Duodenal mucosa (tissue), 2 donors: Measurements from ENCODE around the gene IGFBP4.
A peak's percentile ranks its signal among the peaks of the same experiment; 100 is the strongest.

Experiments used
- H3K27ac ChIP-seq: one replicate; pipeline ENCODE4 v1.7.0; 2013; ENCODE audit warnings: low read depth, low read length
- H3K27me3 ChIP-seq, 2 donors: one replicate each; pipeline ENCODE4 v1.7.0; 2013; ENCODE audit warnings: low read length in 2 of 2, control low read depth in 1 of 2; ENCODE audit not compliant: insufficient read depth in 2 of 2, control insufficient read depth in 1 of 2
- H3K36me3 ChIP-seq, 2 donors: one replicate each; pipeline ENCODE4 v1.7.0; 2013; ENCODE audit warnings: low read length in 2 of 2, control low read depth in 1 of 2; ENCODE audit not compliant: insufficient read depth in 2 of 2, control insufficient read depth in 1 of 2
- H3K4me1 ChIP-seq, 2 donors: one replicate each; pipeline ENCODE4 v1.7.0; 2013; ENCODE audit warnings: low read length in 2 of 2, control low read depth in 1 of 2; ENCODE audit not compliant: insufficient read depth in 2 of 2, control insufficient read depth in 1 of 2
- H3K4me3 ChIP-seq, 2 donors: one replicate each; pipeline ENCODE4 v1.7.0; 2013; ENCODE audit warnings: low read length in 2 of 2, low read depth in 1 of 2
- H3K9ac ChIP-seq, 2 donors: one replicate each; pipeline ENCODE4 v1.7.0; 2013; ENCODE audit warnings: low read length in 2 of 2, low read depth in 1 of 2
- H3K9me3 ChIP-seq, 2 donors: one replicate each; pipeline ENCODE4 v1.7.0; 2013; ENCODE audit warnings: low read length in 2 of 2, control low read depth in 1 of 2; ENCODE audit not compliant: control insufficient read depth in 1 of 2

Gene IGFBP4

DNA sequence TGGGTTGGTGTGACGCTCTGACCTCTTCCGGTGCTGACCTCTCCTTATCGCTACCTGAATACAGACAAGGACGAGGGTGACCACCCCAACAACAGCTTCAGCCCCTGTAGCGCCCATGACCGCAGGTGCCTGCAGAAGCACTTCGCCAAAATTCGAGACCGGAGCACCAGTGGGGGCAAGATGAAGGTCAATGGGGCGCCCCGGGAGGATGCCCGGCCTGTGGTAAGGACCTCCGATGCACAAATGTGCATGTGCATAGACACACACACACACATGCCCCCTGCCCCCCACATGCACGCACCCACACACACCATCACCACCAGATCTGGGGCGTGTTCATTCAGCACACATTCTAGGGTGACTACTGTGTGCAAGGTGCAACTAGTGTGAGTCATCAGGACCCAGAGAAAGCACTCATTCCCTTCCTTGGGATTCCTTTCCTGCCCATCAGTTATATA, 9.7 kb downstream of the IGFBP4 start:
- H3K4me1 ChIP-seq = peaks cover 51 to 55% of the 10 kb centered on the region in 2 donors
- peak overlapping the region; percentile 23 for H3K27ac ChIP-seq
- no peak overlapping the region for H3K9ac ChIP-seq
- peaks cover 17 to 30% of the 10 kb centered on the region in 2 donors for H3K36me3 ChIP-seq
- H3K4me3 ChIP-seq = no peak overlapping the region
- no peaks in the 10 kb centered on the region for H3K27me3 ChIP-seq
- H3K9me3 ChIP-seq = no peaks in the 10 kb centered on the region

DNA sequence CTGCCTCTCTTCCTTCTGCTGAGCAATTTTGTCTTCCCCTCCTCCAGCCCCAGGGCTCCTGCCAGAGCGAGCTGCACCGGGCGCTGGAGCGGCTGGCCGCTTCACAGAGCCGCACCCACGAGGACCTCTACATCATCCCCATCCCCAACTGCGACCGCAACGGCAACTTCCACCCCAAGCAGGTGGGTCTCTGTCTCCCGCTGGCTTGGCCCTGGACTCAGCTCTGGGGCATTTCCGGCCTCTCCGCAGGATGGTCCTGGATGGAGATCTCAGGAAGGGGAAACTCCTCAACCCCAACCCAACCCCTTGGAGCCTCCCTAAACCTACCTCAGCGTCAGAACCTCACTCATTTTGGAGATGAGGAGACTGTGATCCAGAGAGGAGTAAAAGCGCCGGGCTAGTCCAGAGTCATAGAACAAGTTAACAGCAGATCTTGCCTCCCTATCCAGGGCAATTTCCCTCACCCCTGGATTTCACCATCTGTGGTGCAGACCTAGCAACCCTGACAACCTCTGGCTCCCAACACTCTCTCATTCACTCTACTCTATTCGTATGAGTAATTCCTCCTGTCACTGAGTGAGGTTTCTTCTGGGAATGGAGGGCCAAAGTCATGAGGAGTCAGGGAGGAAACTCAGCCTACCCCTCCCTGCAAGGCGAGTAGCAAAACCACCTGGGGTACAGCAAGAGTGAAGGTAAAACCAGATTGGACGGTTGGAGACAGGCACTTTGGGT, 10.8 kb downstream of the IGFBP4 start:
- Histone ChIP-seq H3K27me3 (no peaks in the 10 kb centered on the region), H3K9me3 (no peaks in the 10 kb centered on the region), H3K4me1 (peaks cover 44 to 55% of the 10 kb centered on the region in 2 donors), H3K36me3 (peaks cover 17 to 30% of the 10 kb centered on the region in 2 donors), H3K9ac (no peak overlapping the region), H3K4me3 (no peak overlapping the region), H3K27ac (no peak overlapping the region)

- H3K4me1 ChIP-seq = peaks cover 40 to 51% of the 10 kb centered on the region in 2 donors
- no peak overlapping the region for H3K27ac ChIP-seq
Observed at GRCh38 chr17:40454613-40454995, 11.4 kb downstream of the IGFBP4 start.

DNA sequence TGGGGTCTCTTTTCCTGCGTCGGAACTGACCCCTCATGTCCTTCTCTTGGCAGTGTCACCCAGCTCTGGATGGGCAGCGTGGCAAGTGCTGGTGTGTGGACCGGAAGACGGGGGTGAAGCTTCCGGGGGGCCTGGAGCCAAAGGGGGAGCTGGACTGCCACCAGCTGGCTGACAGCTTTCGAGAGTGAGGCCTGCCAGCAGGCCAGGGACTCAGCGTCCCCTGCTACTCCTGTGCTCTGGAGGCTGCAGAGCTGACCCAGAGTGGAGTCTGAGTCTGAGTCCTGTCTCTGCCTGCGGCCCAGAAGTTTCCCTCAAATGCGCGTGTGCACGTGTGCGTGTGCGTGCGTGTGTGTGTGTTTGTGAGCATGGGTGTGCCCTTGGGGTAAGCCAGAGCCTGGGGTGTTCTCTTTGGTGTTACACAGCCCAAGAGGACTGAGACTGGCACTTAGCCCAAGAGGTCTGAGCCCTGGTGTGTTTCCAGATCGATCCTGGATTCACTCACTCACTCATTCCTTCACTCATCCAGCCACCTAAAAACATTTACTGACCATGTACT, 13.2 kb downstream of the IGFBP4 start:
- H3K4me1 ChIP-seq = peaks cover 34 to 39% of the 10 kb centered on the region in 2 donors
- H3K27ac ChIP-seq = no peak overlapping the region
- H3K4me3 ChIP-seq = no peak overlapping the region
- no peaks in the 10 kb centered on the region for H3K9me3 ChIP-seq
- no peak overlapping the region for H3K9ac ChIP-seq
- H3K36me3 ChIP-seq = peaks cover 17 to 30% of the 10 kb centered on the region in 2 donors
- H3K27me3 ChIP-seq = no peaks in the 10 kb centered on the region

More at GRCh38 chr17:40454613-40454995, 11.4 kb downstream of the IGFBP4 start:
- peaks cover 17 to 30% of the 10 kb centered on the region in 2 donors for H3K36me3 ChIP-seq
- H3K9ac ChIP-seq = no peak overlapping the region
- H3K27me3 ChIP-seq = no peaks in the 10 kb centered on the region
- H3K9me3 ChIP-seq = no peaks in the 10 kb centered on the region
- no peak overlapping the region for H3K4me3 ChIP-seq

- H3K36me3 ChIP-seq = peaks cover 17 to 30% of the 10 kb centered on the region in 2 donors
- no peak overlapping the region for H3K9ac ChIP-seq
- H3K27ac ChIP-seq = no peak overlapping the region
- no peak overlapping the region for H3K4me3 ChIP-seq
- H3K27me3 ChIP-seq = no peaks in the 10 kb centered on the region
- peaks cover 34 to 38% of the 10 kb centered on the region in 2 donors for H3K4me1 ChIP-seq
- no peaks in the 10 kb centered on the region for H3K9me3 ChIP-seq
Observed at GRCh38 chr17:40457369-40457768, 14.1 kb downstream of the IGFBP4 start.

DNA sequence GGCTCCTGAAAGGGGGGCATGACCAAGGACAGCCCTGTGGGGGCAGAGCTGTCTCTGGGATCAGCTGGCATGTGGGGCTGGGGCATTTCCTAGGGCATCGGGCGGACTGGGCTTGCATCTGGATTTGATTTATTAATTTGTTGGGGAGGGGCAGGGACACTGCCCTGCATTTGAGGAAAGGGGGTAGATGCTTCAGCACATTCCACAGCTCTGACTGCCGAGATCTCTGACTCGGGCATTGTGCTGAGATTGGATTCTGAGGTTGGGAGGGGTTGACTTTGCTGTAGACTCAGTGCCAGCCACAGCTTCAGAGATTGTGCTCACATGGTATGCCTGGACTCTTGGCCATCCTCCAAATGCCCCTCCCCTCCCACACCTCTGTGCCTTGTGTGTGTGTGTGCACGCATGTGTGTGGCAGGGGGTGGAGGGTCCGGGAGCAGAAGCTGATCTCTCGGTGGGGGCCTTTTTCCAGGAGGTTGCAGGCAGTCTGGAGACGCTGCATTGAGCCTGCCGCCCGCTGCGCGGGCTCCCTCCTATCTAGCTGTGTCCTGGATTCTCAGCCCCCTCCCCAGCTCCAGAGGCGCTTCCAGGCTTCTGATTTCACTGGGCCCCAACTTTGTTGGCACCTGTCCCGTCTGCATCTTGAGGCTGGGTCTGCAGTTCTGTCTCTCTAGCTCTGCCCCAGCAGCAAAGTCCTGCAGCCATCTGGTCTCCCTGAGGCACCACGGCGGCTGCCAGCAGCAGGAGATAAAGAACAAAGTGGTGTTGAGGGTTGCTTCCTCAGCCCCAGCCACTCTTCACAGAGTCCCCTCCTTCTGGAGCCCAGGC, 14.9 kb downstream of the IGFBP4 start:
- no peaks in the 10 kb centered on the region for H3K27me3 ChIP-seq
- H3K4me1 ChIP-seq = peaks cover 26 to 32% of the 10 kb centered on the region in 2 donors
- H3K36me3 ChIP-seq = peaks cover 14 to 24% of the 10 kb centered on the region in 2 donors
- H3K9me3 ChIP-seq = no peaks in the 10 kb centered on the region
- H3K27ac ChIP-seq = no peak overlapping the region
- no peak overlapping the region for H3K9ac ChIP-seq
- H3K4me3 ChIP-seq = peak overlapping the region in 1 of 2 donors; percentile 10

DNA sequence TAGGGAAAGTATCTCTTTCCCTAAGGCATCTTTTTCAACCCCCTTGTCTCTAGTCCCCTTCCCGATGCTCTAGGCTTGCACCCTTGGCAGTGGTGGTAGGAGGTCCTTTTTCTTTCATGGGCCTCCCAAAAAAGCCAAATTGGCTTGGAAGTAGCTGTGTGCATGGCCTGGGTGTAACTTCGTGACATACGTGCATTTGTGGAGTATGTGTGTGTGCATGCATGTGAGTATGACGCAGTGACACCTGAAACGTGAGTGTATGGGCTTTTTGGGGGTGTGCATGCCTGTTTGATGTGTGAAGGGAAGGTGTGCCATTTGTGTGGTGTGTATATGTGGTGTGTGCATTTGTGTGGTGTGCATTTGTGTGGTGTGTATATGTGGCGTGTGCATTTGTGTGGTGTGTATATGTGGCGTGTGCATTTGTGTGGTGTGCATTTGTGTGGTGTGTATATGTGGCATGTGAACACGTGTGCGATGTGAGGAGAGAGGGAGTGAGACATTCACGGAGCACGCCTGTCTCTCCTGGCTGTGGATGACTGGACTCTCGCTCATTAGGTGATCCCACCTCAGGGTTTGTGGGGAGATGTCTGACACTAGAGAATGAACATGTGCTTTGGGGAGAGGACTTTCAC, 15.7 kb downstream of the IGFBP4 start:
- Histone ChIP-seq H3K4me3 (no peak overlapping the region), H3K4me1 (peaks cover 22 to 30% of the 10 kb centered on the region in 2 donors)

GRCh38 chr17:40459636-40460603, 16.7 kb downstream of the IGFBP4 start:
- Histone ChIP-seq H3K27ac (no peak overlapping the region), H3K4me3 (no peak overlapping the region), H3K36me3 (peaks cover 0 to 13% of the 10 kb centered on the region in 2 donors), H3K9ac (no peak overlapping the region), H3K4me1 (peaks cover 22 to 30% of the 10 kb centered on the region in 2 donors), H3K9me3 (no peaks in the 10 kb centered on the region), H3K27me3 (no peaks in the 10 kb centered on the region)

More for the DNA sequence above, 15.7 kb downstream of the IGFBP4 start:
- Histone ChIP-seq H3K27me3 (no peaks in the 10 kb centered on the region), H3K27ac (no peak overlapping the region), H3K36me3 (peaks cover 8 to 22% of the 10 kb centered on the region in 2 donors), H3K9me3 (no peaks in the 10 kb centered on the region), H3K9ac (no peak overlapping the region)

GRCh38 chr17:40460604-40460967, 17.3 kb downstream of the IGFBP4 start:
- H3K9me3 ChIP-seq = no peaks in the 10 kb centered on the region
- no peaks in the 10 kb centered on the region for H3K27me3 ChIP-seq
- no peak overlapping the region for H3K27ac ChIP-seq
- no peak overlapping the region for H3K9ac ChIP-seq
- H3K36me3 ChIP-seq = peaks cover 0 to 13% of the 10 kb centered on the region in 2 donors
- no peak overlapping the region for H3K4me3 ChIP-seq
- H3K4me1 ChIP-seq = peaks cover 22 to 30% of the 10 kb centered on the region in 2 donors
